Dendritic cell treated with granulocyte-macrophage colony-stimulating factor and Interleukin-4, amounts not matched to agents 40 ng/mL and 50 ng/mL, for 4 days (primary cell): Measurements from ENCODE around the gene PTPRD.

ENCODE experiments used
- H3K27ac Mint-ChIP-seq: one replicate; pipeline ENCODE4 v1.8.0; 2022; ENCODE audit warnings: mild to moderate bottlenecking, mixed read lengths
- H3K27me3 Mint-ChIP-seq: one replicate; pipeline ENCODE4 v1.8.0; 2022; ENCODE audit warnings: mild to moderate bottlenecking, mixed read lengths
- H3K36me3 Mint-ChIP-seq: one replicate; pipeline ENCODE4 v1.8.0; 2022; ENCODE audit warnings: low read depth, mixed read lengths
- H3K4me1 Mint-ChIP-seq: one replicate; pipeline ENCODE4 v1.8.0; 2022; ENCODE audit warnings: low read depth, mixed read lengths
- H3K4me3 Mint-ChIP-seq: one replicate; pipeline ENCODE4 v1.8.0; 2022; ENCODE audit warnings: mild to moderate bottlenecking, moderate library complexity, mixed read lengths
- H3K9me3 Mint-ChIP-seq: one replicate; pipeline ENCODE4 v1.8.0; 2022; ENCODE audit warnings: mixed read lengths
- intact Hi-C: fragments of 100-400 bp; cut with micrococcal nuclease; formaldehyde crosslinking; loops from one replicate; pipeline ENCODE4 v1.15.0; 2022

Gene PTPRD

GRCh38 chr9:10008101-10008799 lies 604.6 kb downstream of the PTPRD start:
- no peaks in the 10 kb centered on the region for H3K36me3 Mint-ChIP-seq
- intact Hi-C loops: no loop called here
- H3K27ac Mint-ChIP-seq: no peak overlapping the region
- no peaks in the 10 kb centered on the region for H3K4me1 Mint-ChIP-seq
- H3K4me3 Mint-ChIP-seq: no peak overlapping the region
- no peaks in the 10 kb centered on the region for H3K27me3 Mint-ChIP-seq
- no peaks in the 10 kb centered on the region for H3K9me3 Mint-ChIP-seq

- intact Hi-C loops: no loop called here
- Mint-ChIP-seq H3K4me3 (no peak overlapping the region), H3K9me3 (no peaks in the 10 kb centered on the region), H3K27ac (no peak overlapping the region), H3K4me1 (no peaks in the 10 kb centered on the region), H3K36me3 (no peaks in the 10 kb centered on the region), H3K27me3 (no peaks in the 10 kb centered on the region)
These were observed 605.4 kb downstream of the PTPRD start for GRCh38 chr9:10007356-10007755.

GRCh38 chr9:10005206-10005605 lies 607.6 kb downstream of the PTPRD start:
- Mint-ChIP-seq H3K27me3 (no peaks in the 10 kb centered on the region), H3K36me3 (no peaks in the 10 kb centered on the region), H3K4me1 (no peaks in the 10 kb centered on the region), H3K27ac (no peak overlapping the region), H3K4me3 (no peak overlapping the region), H3K9me3 (no peaks in the 10 kb centered on the region)
- intact Hi-C loops: no loop called here

- Mint-ChIP-seq H3K4me3 (no peak overlapping the region), H3K27ac (no peak overlapping the region), H3K9me3 (no peaks in the 10 kb centered on the region), H3K27me3 (no peaks in the 10 kb centered on the region), H3K36me3 (no peaks in the 10 kb centered on the region), H3K4me1 (peaks cover 8% of the 10 kb centered on the region)
- intact Hi-C loops: no loop called here
These were observed 609.8 kb downstream of the PTPRD start for GRCh38 chr9:10003047-10003446.

GRCh38 chr9:10000669-10001068 lies 612.1 kb downstream of the PTPRD start:
- no peak overlapping the region for H3K27ac Mint-ChIP-seq
- H3K27me3 Mint-ChIP-seq: no peaks in the 10 kb centered on the region
- no peaks in the 10 kb centered on the region for H3K36me3 Mint-ChIP-seq
- no peak overlapping the region for H3K4me3 Mint-ChIP-seq
- no peaks in the 10 kb centered on the region for H3K9me3 Mint-ChIP-seq
- H3K4me1 Mint-ChIP-seq: peaks cover 8% of the 10 kb centered on the region
- intact Hi-C loops: no loop called here

GRCh38 chr9:9998491-9999287 lies 614.1 kb downstream of the PTPRD start:
- no peaks in the 10 kb centered on the region for H3K36me3 Mint-ChIP-seq
- no peak overlapping the region for H3K4me3 Mint-ChIP-seq
- H3K4me1 Mint-ChIP-seq: peaks cover 8% of the 10 kb centered on the region
- H3K27me3 Mint-ChIP-seq: no peaks in the 10 kb centered on the region
- H3K27ac Mint-ChIP-seq: no peak overlapping the region
- no peaks in the 10 kb centered on the region for H3K9me3 Mint-ChIP-seq
- intact Hi-C loops: no loop called here

- Mint-ChIP-seq H3K27me3 (no peaks in the 10 kb centered on the region), H3K4me3 (no peak overlapping the region), H3K4me1 (peaks cover 8% of the 10 kb centered on the region), H3K36me3 (no peaks in the 10 kb centered on the region), H3K9me3 (no peaks in the 10 kb centered on the region), H3K27ac (no peak overlapping the region)
- intact Hi-C loops: no loop called here
These were observed 615.2 kb downstream of the PTPRD start for GRCh38 chr9:9997585-9997984.

- intact Hi-C loops: no loop called here
- Mint-ChIP-seq H3K9me3 (no peaks in the 10 kb centered on the region), H3K4me3 (no peak overlapping the region), H3K27ac (no peak overlapping the region), H3K36me3 (no peaks in the 10 kb centered on the region), H3K4me1 (peaks cover 8% of the 10 kb centered on the region), H3K27me3 (no peaks in the 10 kb centered on the region)
These were observed 616.5 kb downstream of the PTPRD start for GRCh38 chr9:9996259-9996658.

GRCh38 chr9:9992936-9993335 lies 619.9 kb downstream of the PTPRD start:
- Mint-ChIP-seq H3K36me3 (no peaks in the 10 kb centered on the region), H3K4me3 (no peak overlapping the region), H3K27me3 (no peaks in the 10 kb centered on the region), H3K27ac (no peak overlapping the region), H3K9me3 (peaks cover 17% of the 10 kb centered on the region), H3K4me1 (no peaks in the 10 kb centered on the region)
- intact Hi-C loops: no loop called here

GRCh38 chr9:9973062-9973461 lies 639.7 kb downstream of the PTPRD start:
- Mint-ChIP-seq H3K9me3 (no peaks in the 10 kb centered on the region), H3K36me3 (no peaks in the 10 kb centered on the region), H3K4me1 (no peaks in the 10 kb centered on the region), H3K4me3 (no peak overlapping the region), H3K27me3 (no peaks in the 10 kb centered on the region), H3K27ac (no peak overlapping the region)
- intact Hi-C loops: no loop called here

- no peak overlapping the region for H3K27ac Mint-ChIP-seq
- no peaks in the 10 kb centered on the region for H3K9me3 Mint-ChIP-seq
- H3K36me3 Mint-ChIP-seq: no peaks in the 10 kb centered on the region
- H3K27me3 Mint-ChIP-seq: no peaks in the 10 kb centered on the region
- no peaks in the 10 kb centered on the region for H3K4me1 Mint-ChIP-seq
- intact Hi-C loops: no loop called here
- no peak overlapping the region for H3K4me3 Mint-ChIP-seq
These were observed 642.3 kb downstream of the PTPRD start for GRCh38 chr9:9970514-9970913.

GRCh38 chr9:9963841-9964240 lies 649.0 kb downstream of the PTPRD start:
- Mint-ChIP-seq H3K4me3 (no peak overlapping the region), H3K27ac (no peak overlapping the region), H3K9me3 (no peaks in the 10 kb centered on the region), H3K27me3 (no peaks in the 10 kb centered on the region), H3K36me3 (no peaks in the 10 kb centered on the region), H3K4me1 (no peaks in the 10 kb centered on the region)
- intact Hi-C loops: no loop called here

- H3K27me3 Mint-ChIP-seq: no peaks in the 10 kb centered on the region
- intact Hi-C loops: no loop called here
- no peaks in the 10 kb centered on the region for H3K36me3 Mint-ChIP-seq
- no peaks in the 10 kb centered on the region for H3K9me3 Mint-ChIP-seq
- H3K4me3 Mint-ChIP-seq: no peak overlapping the region
- no peaks in the 10 kb centered on the region for H3K4me1 Mint-ChIP-seq
- H3K27ac Mint-ChIP-seq: no peak overlapping the region
These were observed 650.9 kb downstream of the PTPRD start for GRCh38 chr9:9961934-9962333.

- H3K4me3 Mint-ChIP-seq: no peak overlapping the region
- H3K36me3 Mint-ChIP-seq: no peaks in the 10 kb centered on the region
- H3K4me1 Mint-ChIP-seq: no peaks in the 10 kb centered on the region
- no peaks in the 10 kb centered on the region for H3K9me3 Mint-ChIP-seq
- H3K27ac Mint-ChIP-seq: no peak overlapping the region
- intact Hi-C loops: no loop called here
- H3K27me3 Mint-ChIP-seq: no peaks in the 10 kb centered on the region
These were observed 651.3 kb downstream of the PTPRD start for GRCh38 chr9:9961487-9961886.
